Neural cell (in vitro differentiated cells): ENCODE data around the gene ZBTB46. TPM values are rescaled to one million over a fixed set of nuclear protein-coding genes. Genes with fewer than 3 reads are reported as not detected.

Source experiments
- H2AFZ ChIP-seq: fragments of 200-600, 300-800 bp; sonication (generic), shearing (Covaris generic); 2 replicates; pipeline ENCODE4 v1.6.0; 2014; ENCODE audit warnings: low read depth, mild to moderate bottlenecking, antibody characterized with exemption, low read length, moderate library complexity
- H3F3A ChIP-seq: fragments of 200-600 bp; shearing (Covaris generic); 2 replicates; pipeline ENCODE4 v1.6.1; 2016; ENCODE audit warnings: mild to moderate bottlenecking, moderate library complexity, mixed read lengths, antibody characterized with exemption, low read length; ENCODE audit not compliant: insufficient read depth, poor library complexity, severe bottlenecking
- H3K27ac ChIP-seq: fragments of 200-600, 300-800 bp; sonication (generic), shearing (Covaris generic); 2 replicates; pipeline ENCODE4 v1.5.1; 2014; ENCODE audit warnings: mild to moderate bottlenecking, low read length, moderate library complexity
- H3K27me3 ChIP-seq: fragments of 300-800, 200-600 bp; sonication (generic), shearing (Covaris generic); 2 replicates; pipeline ENCODE4 v1.6.0; 2014; ENCODE audit warnings: mild to moderate bottlenecking, low read depth, low read length, moderate library complexity; ENCODE audit not compliant: insufficient read depth
- H3K36me3 ChIP-seq: fragments of 300-800, 200-600 bp; sonication (generic), shearing (Covaris generic); 2 replicates; pipeline ENCODE4 v1.5.1; 2014; ENCODE audit warnings: mild to moderate bottlenecking, antibody characterized with exemption, low read length, moderate library complexity; ENCODE audit not compliant: insufficient read depth
- H3K4me2 ChIP-seq: fragments of 300-800, 200-600 bp; sonication (generic), shearing (Covaris generic); 2 replicates; pipeline ENCODE4 v1.6.0; 2014; ENCODE audit warnings: mild to moderate bottlenecking, low read length
- H3K4me3 ChIP-seq: fragments of 300-800, 200-600 bp; sonication (generic), shearing (Covaris generic); 2 replicates; pipeline ENCODE4 v1.5.1; 2014; ENCODE audit warnings: mild to moderate bottlenecking, low read length, moderate library complexity
- H3K79me2 ChIP-seq: fragments of 200-600 bp; shearing (Covaris generic); replicated peaks from 2 replicates; pipeline ENCODE4 v1.6.0; 2014; ENCODE audit warnings: mild to moderate bottlenecking, low read length, moderate library complexity; ENCODE audit not compliant: insufficient read depth
- H3K9ac ChIP-seq: fragments of 300-800, 200-600 bp; sonication (generic), shearing (Covaris generic); 2 replicates; pipeline ENCODE4 v1.6.1; 2016; ENCODE audit warnings: mild to moderate bottlenecking, low read length, mixed read lengths
- H3K9me2 ChIP-seq: fragments of 200-600 bp; shearing (Covaris generic); 2 replicates; pipeline ENCODE4 v1.6.1; 2016; ENCODE audit warnings: mild to moderate bottlenecking, low read length, mixed read lengths; ENCODE audit not compliant: insufficient read depth
- H3K9me3 ChIP-seq: fragments of 200-600, 300-800 bp; sonication (generic), shearing (Covaris generic); 2 replicates; pipeline ENCODE4 v1.6.1; 2016; ENCODE audit warnings: mild to moderate bottlenecking, mixed run types, low read length, moderate library complexity, mixed read lengths
- H4K20me1 ChIP-seq: fragments of 200-600 bp; shearing (Covaris generic); 2 replicates; pipeline ENCODE4 v1.6.1; 2016; ENCODE audit warnings: mild to moderate bottlenecking, mixed run types; ENCODE audit not compliant: insufficient read depth
- CTCF ChIP-seq: fragments of 450-650 bp; IDR thresholded peaks from 2 replicates; pipeline ENCODE4 v1.5.1; 2014; ENCODE audit warnings: antibody characterized with exemption, mild to moderate bottlenecking, moderate library complexity; ENCODE audit not compliant: poor library complexity, severe bottlenecking
- EP300 ChIP-seq: fragments of 450-650 bp; conservative IDR thresholded peaks from 2 replicates; pipeline ENCODE4 v1.6.1; 2014; ENCODE audit warnings: antibody characterized with exemption, mild to moderate bottlenecking, moderate library complexity; ENCODE audit not compliant: poor library complexity, severe bottlenecking
- EZH2 ChIP-seq: fragments of 200-600, 300-800 bp; shearing (Covaris generic), sonication (generic); IDR thresholded peaks from 2 replicates; pipeline ENCODE4 v1.6.1; 2014; ENCODE audit warnings: antibody characterized with exemption, low read length, borderline replicate concordance, mild to moderate bottlenecking; ENCODE audit not compliant: insufficient read depth, poor library complexity, severe bottlenecking
- MXI1 ChIP-seq: fragments of 450-650 bp; conservative IDR thresholded peaks from 2 replicates; pipeline ENCODE4 v1.6.1; 2014; ENCODE audit warnings: antibody characterized with exemption, mild to moderate bottlenecking; ENCODE audit not compliant: poor library complexity, severe bottlenecking
- POLR2AphosphoS5 ChIP-seq: IDR thresholded peaks from 2 replicates; pipeline ENCODE4 v1.6.1; 2012
- RAD21 ChIP-seq: fragments of 450-650 bp; conservative IDR thresholded peaks from 2 replicates; pipeline ENCODE4 v1.6.1; 2014; ENCODE audit warnings: antibody characterized with exemption, mild to moderate bottlenecking, moderate library complexity
- REST ChIP-seq: IDR thresholded peaks from 2 replicates; pipeline ENCODE4 v1.6.1; 2012; ENCODE audit warnings: borderline replicate concordance
- SMC3 ChIP-seq: fragments of 450-650 bp; conservative IDR thresholded peaks from 2 replicates; pipeline ENCODE4 v1.6.1; 2014; ENCODE audit warnings: antibody characterized with exemption, mild to moderate bottlenecking, moderate library complexity; ENCODE audit not compliant: poor library complexity
- TAF1 ChIP-seq: IDR thresholded peaks from 2 replicates; pipeline ENCODE4 v1.6.1; 2012; ENCODE audit warnings: low read depth
- polyA plus RNA-seq: library from polyadenylated mRNA; depleted of rRNA; stranded (reverse); fragments of >200 nt; gene quantifications from 2 replicates; pipeline ENCODE4 v1.2.3, GENCODE V29; 2014

Gene ZBTB46
- polyA plus RNA-seq, 1 donor from 2014 or later: 15.0 TPM

GRCh38 chr20:63844511-63844991 lies 13.5 kb upstream of the ZBTB46 start:
- Histone ChIP-seq H3K9me2 (no peaks in the 10 kb centered on the region), H2AFZ (no peak overlapping the region), H3F3A (no peaks in the 10 kb centered on the region), H3K79me2 (no peaks in the 10 kb centered on the region), H4K20me1 (no peaks in the 10 kb centered on the region), H3K9me3 (no peaks in the 10 kb centered on the region), H3K27ac (no peak overlapping the region), H3K36me3 (no peaks in the 10 kb centered on the region), H3K9ac (no peak overlapping the region), H3K4me2 (no peak overlapping the region), H3K27me3 (no peaks in the 10 kb centered on the region), H3K4me3 (no peak overlapping the region)
- TF ChIP-seq SMC3 (no peak), MXI1 (no peak), CTCF (no peak), EZH2 (no peak), RAD21 (no peak), POLR2AphosphoS5 (no peak), REST (no peak), EP300 (no peak), TAF1 (no peak)

- Histone ChIP-seq H3K4me2 (no peak overlapping the region), H3F3A (no peaks in the 10 kb centered on the region), H3K79me2 (no peaks in the 10 kb centered on the region), H2AFZ (no peak overlapping the region), H3K9me3 (no peaks in the 10 kb centered on the region), H3K9me2 (no peaks in the 10 kb centered on the region), H3K36me3 (no peaks in the 10 kb centered on the region), H3K27me3 (no peaks in the 10 kb centered on the region), H3K9ac (no peak overlapping the region), H3K4me3 (no peak overlapping the region), H3K27ac (no peak overlapping the region), H4K20me1 (no peaks in the 10 kb centered on the region)
- no peak for TF ChIP-seq TAF1
- TF ChIP-seq POLR2AphosphoS5: no peak
- TF ChIP-seq RAD21: no peak
- no peak for TF ChIP-seq EZH2
- no peak for TF ChIP-seq EP300
- no peak for TF ChIP-seq MXI1
- no peak for TF ChIP-seq REST
- TF ChIP-seq SMC3: no peak
- no peak for TF ChIP-seq CTCF
Observed at GRCh38 chr20:63843778-63844177, 12.7 kb upstream of the ZBTB46 start.
